Fibroblast of lung (primary cell): ENCODE results near the gene DUS1L.

ENCODE experiments used
- CTCF ChIP-seq, 2 donors: IDR thresholded peaks in 1 of 2; conservative IDR thresholded peaks in 1 of 2; 1 replicate in 1 of 2; 2 replicates in 1 of 2; pipeline ENCODE4 v1.5.1; 2011 to 2012; ENCODE audit warnings: low read length in 2 of 2, control low read depth in 1 of 2, inconsistent platforms in 1 of 2, low read depth in 1 of 2, mild to moderate bottlenecking in 1 of 2
- EZH2 ChIP-seq: IDR thresholded peaks from 2 replicates; pipeline ENCODE4 v1.5.1; 2012; ENCODE audit warnings: low read length, control low read depth, mild to moderate bottlenecking; ENCODE audit errors: missing control alignments

- TF ChIP-seq CTCF (conservative IDR thresholded peaks at IDR 0.05 in 1 of 2, IDR thresholded peaks at IDR 0.05 in 1 of 2; ENCODE audit: low read depth in 1 of 2, low read length in 2 of 2) (no peak), EZH2 (no peak)
These were observed 27.0 kb upstream of the DUS1L start for GRCh38 chr17:82092628-82092994.
